Adrenal gland (tissue), 12 donors: ENCODE results near the gene FAM83B. TPM values are rescaled to one million over a fixed set of nuclear protein-coding genes. Genes with fewer than 3 reads are reported as not detected.
"Not testable (repeated sequence)": the region's sequence is repeated elsewhere in the genome, so short reads cannot be mapped to it uniquely, and the experiment has no call there.

Experiments
- DNase-seq, 7 donors: peaks; one replicate each; pipeline ENCODE4 v3.0.0-alpha.2; 2019 to 2020
- H3K27ac ChIP-seq, 5 donors: fragments of 200-600 bp; sonication (generic) in 4 of 5; 1 replicate in 3 of 5; 2 replicates in 2 of 5; pipeline versions ENCODE4 v1.5.1 to v1.8.0; 2016 to 2020; ENCODE audit warnings: mild to moderate bottlenecking in 1 of 5
- H3K27me3 ChIP-seq: fragments of 200-600 bp; 2 replicates; pipeline ENCODE4 v1.8.0; 2021
- H3K36me3 ChIP-seq, 2 donors: fragments of 200-600 bp; replicated peaks in 1 of 2; 1 replicate in 1 of 2; 2 replicates in 1 of 2; pipeline versions ENCODE4 v1.5.1 to v1.8.0; 2018 to 2022
- H3K4me1 ChIP-seq, 2 donors: fragments of 200-600 bp; replicated peaks in 1 of 2; 1 replicate in 1 of 2; 2 replicates in 1 of 2; pipeline versions ENCODE4 v1.5.1 to v1.8.0; 2018 to 2021
- H3K4me3 ChIP-seq, 4 donors: fragments of 200-600 bp; sonication (generic) in 3 of 4; one replicate each; pipeline ENCODE4 v1.5.1; 2016 to 2018
- H3K9me3 ChIP-seq, 3 donors: fragments of 200-600 bp; sonication (generic) in 1 of 3; replicated peaks in 1 of 3; 1 replicate in 2 of 3; 2 replicates in 1 of 3; pipeline versions ENCODE4 v1.5.1 to v1.8.0; 2016 to 2021
- POLR2A ChIP-seq, 2 donors: fragments of 450-650 bp; IDR thresholded peaks; one replicate each; pipeline ENCODE4 v1.6.1; 2017; ENCODE audit warnings: antibody characterized with exemption in 2 of 2, mild to moderate bottlenecking in 2 of 2, moderate library complexity in 1 of 2
- WGBS, 4 donors: extraction: QIAGEN DNeasy Blood & Tissue Kit in 2 of 4; methylation state at CpG; one replicate each; pipeline versions ENCODE4 v1.1.5 to v1.1.7; 2013 to 2017; 5-methylcytosine and 5-hydroxymethylcytosine counted together
- intact Hi-C, 2 donors: fragments of 100-400 bp; cut with DNase I; formaldehyde crosslinking; loops; one replicate each; pipeline versions ENCODE4 v1.14.1 to v1.15.0; 2022 to 2023
- polyA plus RNA-seq, 3 donors: library from polyadenylated mRNA; stranded (reverse); fragments of 200-250 nt in 2 of 3; fragments of 350-450 nt in 1 of 3; fragmentation: Illumina TruSeq in 1 of 3; extraction: RNeasy Lipid Tissue Mini Kit (QIAGEN cat#74804) in 1 of 3; gene quantifications; one replicate each; pipeline ENCODE4 v1.2.3, GENCODE V29; 2013 to 2014
- total RNA-seq, 9 donors: library from RNA; depleted of rRNA in 4 of 9; stranded (reverse); fragments of >200 nt in 4 of 9; fragments of 120-200 nt in 1 of 9; fragmentation: NEBNext Ultra II Directional in 1 of 9; extraction: Animal tissue kit (Norgen Biotek cat#: 25700) in 1 of 9; gene quantifications; one replicate each; pipeline versions ENCODE4 v1.1.0 to v1.2.4, GENCODE V29; 2013 to 2023
- TF ChIP-seq, protein P1 (sequence below), 6 experiments: fragments of 450-650 bp in 4 of 6; fragments of 200-600 bp in 2 of 6; sonication (generic) in 1 of 6; IDR thresholded peaks; 1 replicate in 5 of 6; 2 replicates in 1 of 6; pipeline versions ENCODE4 v1.5.1 to v1.8.0; 2016 to 2021; ENCODE audit warnings: antibody characterized with exemption in 6 of 6, mild to moderate bottlenecking in 2 of 6, moderate library complexity in 1 of 6
- donor health status: healthy with polysubstance abuse.
- donor health status: Bipolar disorder and iron deficiency.
- donor health status: DM: yes; HTN: yes; CAD: no.
- donor health status: DM: no; HTN: no; CAD: no.
- donor health status: DM: no; HTN: no; CAD: no.
- donor health status: DM: yes; HTN: yes; CAD: no.

FAM83B gene
- total and polyA plus RNA-seq, 12 donors: not detected

DNA sequence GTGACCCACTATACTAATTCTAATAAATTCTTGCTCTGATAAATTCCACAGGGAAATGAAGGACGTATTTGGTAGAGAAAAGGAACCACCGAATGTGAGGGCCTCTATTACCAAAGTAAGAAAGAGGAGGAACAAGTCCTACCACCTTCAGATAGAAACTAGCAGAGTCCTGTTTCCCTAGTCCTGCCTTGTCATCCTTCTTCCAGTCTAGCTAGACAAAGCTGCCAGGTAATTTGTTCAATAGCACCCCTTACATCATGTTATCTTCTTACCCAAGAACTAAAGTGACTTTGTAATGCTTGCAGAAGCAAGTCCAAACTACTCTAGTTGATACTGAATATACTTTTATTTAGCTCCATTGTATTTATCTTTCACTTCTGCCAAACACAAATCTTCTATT is 29.3 kb upstream of the FAM83B start:
- Histone ChIP-seq H3K27ac (no peak overlapping the region), H3K4me1 (no peaks in the 10 kb centered on the region), H3K36me3 (no peaks in the 10 kb centered on the region), H3K27me3 (no peaks in the 10 kb centered on the region), H3K4me3 (no peak overlapping the region), H3K9me3 (no peaks in the 10 kb centered on the region)
- DNase-seq: no peak
- no peak for TF ChIP-seq POLR2A (IDR thresholded peaks at IDR 0.05)
- TF ChIP-seq, protein P1, sequence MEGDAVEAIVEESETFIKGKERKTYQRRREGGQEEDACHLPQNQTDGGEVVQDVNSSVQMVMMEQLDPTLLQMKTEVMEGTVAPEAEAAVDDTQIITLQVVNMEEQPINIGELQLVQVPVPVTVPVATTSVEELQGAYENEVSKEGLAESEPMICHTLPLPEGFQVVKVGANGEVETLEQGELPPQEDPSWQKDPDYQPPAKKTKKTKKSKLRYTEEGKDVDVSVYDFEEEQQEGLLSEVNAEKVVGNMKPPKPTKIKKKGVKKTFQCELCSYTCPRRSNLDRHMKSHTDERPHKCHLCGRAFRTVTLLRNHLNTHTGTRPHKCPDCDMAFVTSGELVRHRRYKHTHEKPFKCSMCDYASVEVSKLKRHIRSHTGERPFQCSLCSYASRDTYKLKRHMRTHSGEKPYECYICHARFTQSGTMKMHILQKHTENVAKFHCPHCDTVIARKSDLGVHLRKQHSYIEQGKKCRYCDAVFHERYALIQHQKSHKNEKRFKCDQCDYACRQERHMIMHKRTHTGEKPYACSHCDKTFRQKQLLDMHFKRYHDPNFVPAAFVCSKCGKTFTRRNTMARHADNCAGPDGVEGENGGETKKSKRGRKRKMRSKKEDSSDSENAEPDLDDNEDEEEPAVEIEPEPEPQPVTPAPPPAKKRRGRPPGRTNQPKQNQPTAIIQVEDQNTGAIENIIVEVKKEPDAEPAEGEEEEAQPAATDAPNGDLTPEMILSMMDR (IDR thresholded peaks at IDR 0.05): no peak
- intact Hi-C loops: no loop called here
- 66 to 83% (median 72%) methylated on average over 2 of the region's 2 CpGs for WGBS, 4 donors

DNA sequence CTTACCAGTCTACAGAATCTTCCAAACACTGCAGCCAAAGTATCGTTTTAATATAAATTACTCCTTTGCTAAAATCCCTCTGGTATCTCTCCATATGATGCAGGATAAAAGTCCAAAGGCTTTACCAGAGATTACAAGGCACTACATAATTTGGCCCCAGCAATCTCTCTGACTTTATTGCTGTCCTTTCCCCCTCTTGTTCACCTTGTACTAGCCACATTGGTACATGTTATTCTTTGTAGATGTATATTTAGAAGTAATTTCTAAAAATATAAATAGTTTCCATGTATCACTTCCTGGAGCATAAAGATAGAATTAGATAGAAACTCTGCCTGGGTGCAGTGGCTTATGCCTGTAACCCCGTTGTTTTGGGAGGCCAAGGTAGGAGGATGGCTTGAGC is 28.7 kb upstream of the FAM83B start:
- H3K4me1 ChIP-seq: no peaks in the 10 kb centered on the region
- no peaks in the 10 kb centered on the region for H3K36me3 ChIP-seq
- intact Hi-C loops: no loop called here
- H3K27ac ChIP-seq: no peak overlapping the region
- TF ChIP-seq POLR2A (IDR thresholded peaks at IDR 0.05): no peak
- TF ChIP-seq, protein P1 (IDR thresholded peaks at IDR 0.05): no peak
- H3K4me3 ChIP-seq: no peak overlapping the region
- 59 to 80% (median 76%) methylated on average over 2 of the region's 2 CpGs for WGBS, 4 donors
- H3K9me3 ChIP-seq: no peaks in the 10 kb centered on the region
- H3K27me3 ChIP-seq: no peaks in the 10 kb centered on the region
- DNase-seq: no peak

DNA sequence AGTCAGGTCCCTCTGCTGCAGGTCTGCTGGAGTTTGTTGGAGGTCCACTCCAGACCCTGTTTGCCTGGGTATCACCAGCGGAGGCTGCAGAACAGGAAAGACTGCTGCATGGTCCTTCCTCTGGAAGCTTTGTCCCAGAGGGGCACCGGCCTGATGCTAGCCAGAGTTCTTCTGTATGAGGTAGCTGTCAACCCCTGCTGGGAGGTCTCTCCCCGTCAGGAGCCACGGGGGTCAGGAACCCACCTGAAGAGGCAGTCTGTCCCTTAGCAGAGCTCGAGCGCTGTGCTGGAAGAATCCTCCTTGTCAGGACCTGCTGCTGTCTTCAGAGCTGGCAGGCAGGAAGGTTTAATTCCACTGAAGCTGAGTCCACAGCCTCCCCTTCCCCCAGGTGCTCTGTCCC is 22.3 kb upstream of the FAM83B start:
- intact Hi-C loops, H3K36me3 ChIP-seq, DNase-seq, H3K27me3 ChIP-seq, H3K4me3 ChIP-seq, H3K27ac ChIP-seq, H3K4me1 ChIP-seq, H3K9me3 ChIP-seq: not testable (repeated sequence)
- WGBS, 4 donors: 58 to 92% (median 75%) methylated on average over 2 to 6 of the region's 6 CpGs

DNA sequence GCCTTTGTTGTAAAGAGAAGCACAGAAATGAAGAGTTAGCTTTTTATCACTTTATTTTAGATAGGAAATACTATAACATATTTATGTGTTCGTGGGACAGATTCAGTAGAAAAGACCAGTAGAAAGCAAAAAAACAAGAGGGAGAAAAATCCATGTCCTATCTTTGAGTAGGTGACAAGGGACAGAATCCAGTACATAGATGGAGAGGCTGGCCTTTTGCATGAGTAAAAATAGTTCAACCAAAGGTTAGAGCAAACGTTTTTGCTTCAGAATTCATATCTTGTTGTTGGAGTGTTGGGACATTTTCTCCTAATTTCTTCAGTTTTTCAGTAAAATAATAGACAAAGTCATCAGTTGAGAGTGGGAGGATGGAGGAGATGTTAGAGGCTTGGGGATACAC is 19.6 kb upstream of the FAM83B start:
- Histone ChIP-seq H3K4me3 (no peak overlapping the region), H3K4me1 (no peaks in the 10 kb centered on the region), H3K27me3 (no peaks in the 10 kb centered on the region), H3K9me3 (no peaks in the 10 kb centered on the region), H3K27ac (no peak overlapping the region), H3K36me3 (no peaks in the 10 kb centered on the region)
- intact Hi-C loops: no loop called here
- TF ChIP-seq, protein P1 (IDR thresholded peaks at IDR 0.05): no peak
- TF ChIP-seq POLR2A (IDR thresholded peaks at IDR 0.05): no peak
- DNase-seq: no peak
- 31 to 45% (median 37%) methylated on average over 2 of the region's 2 CpGs for WGBS, 4 donors

DNA sequence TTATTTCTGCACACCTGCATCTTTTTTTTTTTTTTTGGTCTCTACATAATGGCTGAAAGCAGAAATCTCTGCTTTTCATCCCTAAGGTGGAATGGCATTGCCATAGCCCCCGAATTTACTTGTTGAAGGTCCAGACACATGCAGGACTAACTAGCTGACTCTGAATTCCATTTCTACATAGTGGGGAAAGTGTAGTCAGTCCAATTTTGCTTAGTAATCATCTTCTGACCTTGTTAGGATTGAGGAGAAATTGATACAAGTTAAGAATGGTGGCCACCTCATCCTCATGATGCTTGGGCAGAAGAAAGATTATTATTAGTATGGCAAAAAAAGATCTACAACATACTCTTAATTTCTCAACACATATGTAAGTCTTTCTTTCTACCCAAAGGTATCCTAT is 16.4 kb upstream of the FAM83B start:
- DNase-seq: no peak
- Histone ChIP-seq H3K4me1 (no peaks in the 10 kb centered on the region), H3K9me3 (no peaks in the 10 kb centered on the region), H3K4me3 (no peak overlapping the region), H3K27me3 (no peaks in the 10 kb centered on the region), H3K27ac (no peak overlapping the region), H3K36me3 (no peaks in the 10 kb centered on the region)
- TF ChIP-seq, protein P1 (IDR thresholded peaks at IDR 0.05): no peak
- no peak for TF ChIP-seq POLR2A (IDR thresholded peaks at IDR 0.05)
- WGBS, 4 donors: 61 to 67% (median 63%) methylated on average over 1 of the region's 1 CpG
- intact Hi-C loops: no loop called here
